Measurements from ENCODE around the gene ADM5. TPM values are rescaled to one million over a fixed set of nuclear protein-coding genes. Genes with fewer than 3 reads are reported as not detected.
A peak's percentile ranks its signal among the peaks of the same experiment; 100 is the strongest.

Gene ADM5
- total RNA-seq, 2 donors from 2014 or later, result 4.1 to 8.1 TPM

GRCh38 chr19:49678985-49679770, 10.2 kb upstream of the ADM5 start:
- peak overlapping the region; percentile 90 to 97 for H3K4me3 Mint-ChIP-seq
- H3K27me3 Mint-ChIP-seq (ENCODE audit: low read depth), result no peaks in the 10 kb centered on the region
- no peaks in the 10 kb centered on the region for H3K9me3 Mint-ChIP-seq
- peaks cover 8 to 21% of the 10 kb centered on the region in 2 donors for H3K36me3 Mint-ChIP-seq (ENCODE audit: insufficient read depth in 2 of 2)
- ATAC-seq (replicated peaks in 1 of 2), result no peak
- H3K27ac Mint-ChIP-seq, result peak overlapping the region; percentile 46
- no peak for DNase-seq
- peaks cover 50% of the 10 kb centered on the region for H3K4me1 Mint-ChIP-seq (ENCODE audit: low read depth)

GRCh38 chr19:49679771-49680413, 9.5 kb upstream of the ADM5 start:
- no peaks in the 10 kb centered on the region for H3K27me3 Mint-ChIP-seq (ENCODE audit: low read depth)
- H3K36me3 Mint-ChIP-seq (ENCODE audit: insufficient read depth in 2 of 2), result peaks cover 9 to 23% of the 10 kb centered on the region in 2 donors
- H3K4me1 Mint-ChIP-seq (ENCODE audit: low read depth), result peaks cover 50% of the 10 kb centered on the region
- no peak for ATAC-seq (replicated peaks in 1 of 2)
- peak overlapping the region; percentile 90 to 97 for H3K4me3 Mint-ChIP-seq
- H3K27ac Mint-ChIP-seq, result peak overlapping the region; percentile 22
- H3K9me3 Mint-ChIP-seq, result no peaks in the 10 kb centered on the region
- DNase-seq, result no peak

- H3K27ac Mint-ChIP-seq, result no peak overlapping the region
- peaks cover 50% of the 10 kb centered on the region for H3K4me1 Mint-ChIP-seq (ENCODE audit: low read depth)
- DNase-seq (peak; percentile 95 to 97), ATAC-seq (replicated peaks in 1 of 2) (peak in 1 of 2 donors; percentile 9)
- H3K4me3 Mint-ChIP-seq, result peak overlapping the region; percentile 90 to 97
- no peaks in the 10 kb centered on the region for H3K9me3 Mint-ChIP-seq
- no peaks in the 10 kb centered on the region for H3K27me3 Mint-ChIP-seq (ENCODE audit: low read depth)
- H3K36me3 Mint-ChIP-seq (ENCODE audit: insufficient read depth in 2 of 2), result peaks cover 9 to 29% of the 10 kb centered on the region in 2 donors
These were observed 8.7 kb upstream of the ADM5 start for GRCh38 chr19:49680421-49681351.

- Mint-ChIP-seq H3K27me3 (ENCODE audit: low read depth) (no peaks in the 10 kb centered on the region), H3K27ac (no peak overlapping the region), H3K36me3 (ENCODE audit: insufficient read depth in 2 of 2) (peaks cover 9 to 30% of the 10 kb centered on the region in 2 donors), H3K9me3 (no peaks in the 10 kb centered on the region), H3K4me3 (no peak overlapping the region), H3K4me1 (ENCODE audit: low read depth) (peaks cover 41% of the 10 kb centered on the region)
- ATAC-seq (replicated peaks in 1 of 2), result no peak
- no peak for DNase-seq
These were observed 7.6 kb upstream of the ADM5 start for GRCh38 chr19:49681830-49682229.

- no peak for DNase-seq
- no peaks in the 10 kb centered on the region for H3K9me3 Mint-ChIP-seq
- no peak overlapping the region for H3K27ac Mint-ChIP-seq
- H3K4me1 Mint-ChIP-seq (ENCODE audit: low read depth), result peaks cover 41% of the 10 kb centered on the region
- peaks cover 9 to 26% of the 10 kb centered on the region in 2 donors for H3K36me3 Mint-ChIP-seq (ENCODE audit: insufficient read depth in 2 of 2)
- no peak for ATAC-seq (replicated peaks in 1 of 2)
- H3K4me3 Mint-ChIP-seq, result no peak overlapping the region
- H3K27me3 Mint-ChIP-seq (ENCODE audit: low read depth), result no peaks in the 10 kb centered on the region
These were observed 7.1 kb upstream of the ADM5 start for GRCh38 chr19:49682274-49682673.

- no peak for ATAC-seq (replicated peaks in 1 of 2)
- H3K4me3 Mint-ChIP-seq, result no peak overlapping the region
These were observed 5.6 kb upstream of the ADM5 start for GRCh38 chr19:49683814-49684250.

GRCh38 chr19:49684251-49684982, 5.0 kb upstream of the ADM5 start:
- no peaks in the 10 kb centered on the region for H3K9me3 Mint-ChIP-seq
- H3K4me3 Mint-ChIP-seq, result no peak overlapping the region
- H3K27ac Mint-ChIP-seq, result peak overlapping the region; percentile 44
- H3K36me3 Mint-ChIP-seq (ENCODE audit: insufficient read depth in 2 of 2), result peaks cover 11 to 28% of the 10 kb centered on the region in 2 donors
- H3K4me1 Mint-ChIP-seq (ENCODE audit: low read depth), result peaks cover 32% of the 10 kb centered on the region
- H3K27me3 Mint-ChIP-seq (ENCODE audit: low read depth), result no peaks in the 10 kb centered on the region
- ATAC-seq (replicated peaks in 1 of 2), result no peak
- DNase-seq, result no peak

More at GRCh38 chr19:49683814-49684250, 5.6 kb upstream of the ADM5 start:
- no peaks in the 10 kb centered on the region for H3K27me3 Mint-ChIP-seq (ENCODE audit: low read depth)
- peaks cover 32% of the 10 kb centered on the region for H3K4me1 Mint-ChIP-seq (ENCODE audit: low read depth)
- H3K36me3 Mint-ChIP-seq (ENCODE audit: insufficient read depth in 2 of 2), result peaks cover 11 to 28% of the 10 kb centered on the region in 2 donors
- no peak for DNase-seq
- peak overlapping the region; percentile 44 for H3K27ac Mint-ChIP-seq
- no peaks in the 10 kb centered on the region for H3K9me3 Mint-ChIP-seq

GRCh38 chr19:49684983-49685553, 4.3 kb upstream of the ADM5 start:
- Mint-ChIP-seq H3K4me3 (no peak overlapping the region), H3K27me3 (ENCODE audit: low read depth) (no peaks in the 10 kb centered on the region), H3K4me1 (ENCODE audit: low read depth) (peaks cover 31% of the 10 kb centered on the region), H3K36me3 (ENCODE audit: insufficient read depth in 2 of 2) (peaks cover 11 to 30% of the 10 kb centered on the region in 2 donors), H3K9me3 (no peaks in the 10 kb centered on the region), H3K27ac (no peak overlapping the region)
- ATAC-seq (replicated peaks in 1 of 2) (no peak), DNase-seq (no peak)

DNA sequence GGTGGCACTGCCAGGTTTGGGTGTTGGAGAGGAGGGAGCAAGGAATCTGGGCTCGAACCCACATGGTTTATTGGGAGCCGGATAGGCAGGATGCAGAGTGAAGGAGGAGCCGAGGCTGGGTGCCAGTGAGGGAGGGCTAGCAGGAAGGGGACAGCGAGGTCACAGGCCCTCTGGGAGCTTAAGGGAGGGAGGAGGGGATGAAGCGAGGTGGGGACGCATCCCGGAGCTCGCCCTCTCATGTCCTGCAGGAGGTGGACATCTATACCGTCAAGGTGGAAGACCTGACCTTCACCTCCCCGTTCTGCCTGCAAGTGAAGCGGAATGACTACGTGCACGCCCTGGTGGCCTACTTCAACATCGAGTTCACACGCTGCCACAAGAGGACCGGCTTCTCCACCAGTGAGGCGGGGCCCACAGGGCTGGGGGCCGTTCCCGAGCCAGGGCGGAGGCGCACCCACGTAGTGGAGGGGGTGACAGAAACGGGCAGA, 3.5 kb upstream of the ADM5 start:
- H3K9me3 Mint-ChIP-seq, result no peaks in the 10 kb centered on the region
- H3K27me3 Mint-ChIP-seq (ENCODE audit: low read depth), result peaks cover 7% of the 10 kb centered on the region
- H3K4me3 Mint-ChIP-seq, result no peak overlapping the region
- ATAC-seq (replicated peaks in 1 of 2) (no peak), DNase-seq (no peak)
- H3K27ac Mint-ChIP-seq, result no peak overlapping the region
- peaks cover 31% of the 10 kb centered on the region for H3K4me1 Mint-ChIP-seq (ENCODE audit: low read depth)
- peaks cover 14 to 28% of the 10 kb centered on the region in 2 donors for H3K36me3 Mint-ChIP-seq (ENCODE audit: insufficient read depth in 2 of 2)

- Mint-ChIP-seq H3K27ac (no peak overlapping the region), H3K36me3 (ENCODE audit: insufficient read depth in 2 of 2) (peaks cover 14 to 26% of the 10 kb centered on the region in 2 donors)
These were observed 2.8 kb upstream of the ADM5 start for GRCh38 chr19:49686503-49687088.

DNA sequence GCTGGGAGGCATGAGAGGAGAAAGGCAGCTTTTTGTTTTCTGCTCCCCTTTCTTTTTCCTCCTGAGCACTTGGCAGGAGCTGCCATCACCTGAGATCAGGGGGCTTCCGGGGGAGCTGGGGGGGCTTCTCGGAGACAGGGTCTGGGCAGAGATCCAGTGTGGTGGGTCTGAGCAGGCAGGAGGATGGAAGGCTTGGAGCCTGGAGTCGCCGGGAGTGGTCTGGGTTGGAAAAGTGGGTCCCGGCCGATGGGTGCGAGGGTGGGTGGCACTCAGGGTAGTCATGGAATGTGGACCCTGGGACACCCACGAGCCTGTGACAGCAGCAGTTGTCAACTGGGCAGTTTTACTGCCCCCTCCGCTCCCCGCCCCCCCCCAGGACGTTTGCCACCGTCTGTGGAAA, 2.2 kb upstream of the ADM5 start:
- no peak overlapping the region for H3K27ac Mint-ChIP-seq
- H3K4me1 Mint-ChIP-seq (ENCODE audit: low read depth), result peaks cover 30% of the 10 kb centered on the region
- ATAC-seq (replicated peaks in 1 of 2) (no peak), DNase-seq (no peak)
- H3K36me3 Mint-ChIP-seq (ENCODE audit: insufficient read depth in 2 of 2), result peaks cover 14 to 26% of the 10 kb centered on the region in 2 donors
- H3K27me3 Mint-ChIP-seq (ENCODE audit: low read depth), result peaks cover 13% of the 10 kb centered on the region
- H3K9me3 Mint-ChIP-seq, result no peaks in the 10 kb centered on the region
- H3K4me3 Mint-ChIP-seq, result no peak overlapping the region

More at GRCh38 chr19:49686503-49687088, 2.8 kb upstream of the ADM5 start:
- peaks cover 34% of the 10 kb centered on the region for H3K4me1 Mint-ChIP-seq (ENCODE audit: low read depth)
- peaks cover 13% of the 10 kb centered on the region for H3K27me3 Mint-ChIP-seq (ENCODE audit: low read depth)
- no peak overlapping the region for H3K4me3 Mint-ChIP-seq
- no peaks in the 10 kb centered on the region for H3K9me3 Mint-ChIP-seq
- DNase-seq (no peak), ATAC-seq (replicated peaks in 1 of 2) (no peak)

All from activated T-cell treated with anti-CD3 and anti-CD28 coated beads, Interleukin-2, amount 50 U/mL, for 72 hours (primary cell).